Coronary artery (tissue), 2 donors: ENCODE data around the gene DNAJC11.
"Not testable (repeated sequence)": the region's sequence is repeated elsewhere in the genome, so short reads cannot be mapped to it uniquely, and the experiment has no call there.

Experiments used
- DNase-seq: peaks from one replicate; pipeline ENCODE4 v3.0.0-alpha.2; 2017; ENCODE audit warnings: low spot score
- H3K27ac ChIP-seq, 2 donors: fragments of 200-600 bp; sonication (generic); one replicate each; pipeline ENCODE4 v1.5.1; 2016 to 2019
- H3K4me3 ChIP-seq: fragments of 200-600 bp; sonication (generic); 2 replicates; pipeline ENCODE4 v1.5.1; 2016; ENCODE audit warnings: mild to moderate bottlenecking, moderate library complexity
- CTCF ChIP-seq: fragments of 200-600 bp; sonication (generic); IDR thresholded peaks from one replicate; pipeline ENCODE4 v1.5.1; 2019; ENCODE audit warnings: antibody characterized with exemption

Gene DNAJC11

GRCh38 chr1:6668503-6668902 lies 33.1 kb downstream of the DNAJC11 start:
- no peak overlapping the region for H3K4me3 ChIP-seq
- H3K27ac ChIP-seq: no peak overlapping the region
- DNase-seq: no peak
- TF ChIP-seq CTCF: no peak

GRCh38 chr1:6667139-6667538 lies 34.5 kb downstream of the DNAJC11 start:
- H3K27ac ChIP-seq: no peak overlapping the region
- no peak for TF ChIP-seq CTCF
- DNase-seq: no peak
- H3K4me3 ChIP-seq: no peak overlapping the region

GRCh38 chr1:6666696-6667095 lies 34.9 kb downstream of the DNAJC11 start:
- Histone ChIP-seq H3K4me3 (no peak overlapping the region), H3K27ac (no peak overlapping the region)
- DNase-seq: no peak
- TF ChIP-seq CTCF: no peak

DNA sequence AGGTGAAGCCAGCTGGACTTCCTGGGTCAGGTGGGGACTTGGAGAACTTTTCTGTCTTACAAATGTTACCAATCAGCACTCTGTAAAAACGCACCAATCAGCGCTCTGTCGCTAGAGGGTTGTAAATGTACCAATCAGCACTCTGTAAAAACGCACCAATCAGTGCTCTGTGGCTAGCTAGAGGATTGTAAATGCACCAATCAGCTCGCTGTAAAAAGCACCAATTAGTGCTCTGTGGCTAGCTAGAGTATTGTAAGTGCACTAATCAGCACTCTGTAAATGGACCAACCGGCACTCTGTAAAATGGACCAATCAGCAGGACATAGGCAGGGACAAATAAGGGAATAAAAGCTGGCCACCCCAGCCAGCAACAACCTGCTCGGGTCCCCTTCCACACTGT lies 39.1 kb downstream of the DNAJC11 start:
- not testable (repeated sequence) for H3K4me3 ChIP-seq, DNase-seq, H3K27ac ChIP-seq

GRCh38 chr1:6660415-6661049 lies 41.1 kb downstream of the DNAJC11 start:
- Histone ChIP-seq H3K27ac (no peak overlapping the region), H3K4me3 (no peak overlapping the region)
- no peak for TF ChIP-seq CTCF
- DNase-seq: no peak

DNA sequence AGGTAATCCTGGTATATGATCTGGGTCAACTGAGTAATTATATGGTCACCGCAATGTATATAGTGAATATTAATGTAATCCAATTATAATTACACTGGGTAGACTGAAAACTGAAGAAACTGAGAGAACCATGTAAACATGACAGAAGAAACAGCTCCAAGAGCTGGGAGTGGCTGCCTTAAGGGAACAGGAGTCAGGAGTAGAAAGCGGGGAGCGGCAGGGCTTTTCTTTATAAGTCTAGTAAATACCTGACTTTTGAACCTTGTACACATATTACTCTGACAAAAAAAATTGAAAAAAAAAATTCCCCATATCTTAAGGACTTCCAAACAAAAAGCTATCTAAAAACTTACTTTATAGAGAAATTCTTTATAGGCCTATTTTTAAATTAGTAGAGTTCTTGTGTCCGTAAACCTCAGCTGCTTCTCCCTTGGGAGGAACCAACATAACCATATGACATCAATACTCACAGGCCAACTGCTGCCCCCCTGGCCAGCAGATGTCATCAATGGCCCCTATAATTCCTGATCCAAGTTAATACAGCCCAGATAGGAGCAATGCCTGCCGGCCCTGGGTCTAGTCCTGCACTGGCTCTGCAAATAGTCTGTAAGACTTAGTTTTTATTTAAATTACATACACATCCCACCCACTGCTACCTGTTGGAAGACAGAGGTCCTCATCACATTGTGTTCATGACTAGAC lies 43.1 kb downstream of the DNAJC11 start:
- Histone ChIP-seq H3K4me3 (no peak overlapping the region), H3K27ac (no peak overlapping the region)
- no peak for TF ChIP-seq CTCF
- DNase-seq: no peak

GRCh38 chr1:6657138-6657537 lies 44.5 kb downstream of the DNAJC11 start:
- DNase-seq: no peak
- Histone ChIP-seq H3K4me3 (no peak overlapping the region), H3K27ac (no peak overlapping the region)
- no peak for TF ChIP-seq CTCF
